ENCODE measurements around the gene MIA3. TPM values are rescaled to one million over a fixed set of nuclear protein-coding genes. Genes with fewer than 3 reads are reported as not detected.

The MIA3 gene
- total RNA-seq, 1 donor: 81.0 TPM

- DNase-seq (ENCODE audit: low read depth): no peak
- TF ChIP-seq CTCF (IDR thresholded peaks at IDR 0.05; ENCODE audit: insufficient read depth, low read length): no peak
- no peak overlapping the region for H3K4me3 ChIP-seq (ENCODE audit: low read depth, low read length)
These were observed 98.5 kb downstream of the MIA3 start for GRCh38 chr1:222716393-222716792.

Other genes starting within 250 kb of the MIA3 start
- 0.18 TPM in 1 of 2 replicates, not detected in the other for gene HHIPL2, start 70.0 kb upstream of the MIA3 start, total RNA-seq (ENCODE audit: low replicate concordance)
- 11.8 and 16.5 TPM in 2 replicates for gene TAF1A, start 28.2 kb upstream of the MIA3 start, total RNA-seq (ENCODE audit: low replicate concordance)
- gene AIDA, start 94.4 kb downstream of the MIA3 start, total RNA-seq (ENCODE audit: low replicate concordance): 35.6 and 119 TPM in 2 replicates
- gene BROX, start 94.5 kb downstream of the MIA3 start, total RNA-seq (ENCODE audit: low replicate concordance): 67.5 and 101 TPM in 2 replicates
- gene FAM177B, start 119.1 kb downstream of the MIA3 start, total RNA-seq (ENCODE audit: low replicate concordance): not detected in 2 replicates
- 6.4 and 8.4 TPM in 2 replicates for gene DISP1, start 196.9 kb downstream of the MIA3 start, total RNA-seq (ENCODE audit: low replicate concordance)

All from fibroblast of the aortic adventitia (primary cell).